Measurements from ENCODE around the gene DAPK2. TPM values are rescaled to one million over a fixed set of nuclear protein-coding genes. Genes with fewer than 3 reads are reported as not detected.

Gene DAPK2
- total RNA-seq, 1 experiment from 2014 or later = 1.4 TPM

GRCh38 chr15:63896336-63897115 is 149.8 kb downstream of the DAPK2 start:
- H3K9me3 ChIP-seq (ENCODE audit: low read length) = no peaks in the 10 kb centered on the region
- H3K9me2 ChIP-seq (replicated peaks; ENCODE audit: low read length) = no peaks in the 10 kb centered on the region
- no peaks in the 10 kb centered on the region for H3K27me3 ChIP-seq (ENCODE audit: low read length)
- no peaks in the 10 kb centered on the region for H4K20me1 ChIP-seq (ENCODE audit: low read length)
- H3K4me2 ChIP-seq (ENCODE audit: low read length) = no peak overlapping the region
- no peaks in the 10 kb centered on the region for H3K79me2 ChIP-seq (ENCODE audit: low read length)
- CTCF ChIA-PET = no interaction called here
- POLR2A ChIA-PET (ENCODE audit: unreplicated experiment) = no interaction called here
- DNase-seq (peak; percentile 43), ATAC-seq (peak; percentile 48; the same call in 1 of the 2 replicates)
- H3K4me1 ChIP-seq (ENCODE audit: insufficient read depth, low read length) = peaks cover 9% of the 10 kb centered on the region; the same call in 1 of the 2 replicates
- no peak overlapping the region for H3K9ac ChIP-seq (ENCODE audit: low read length)
- no peaks in the 10 kb centered on the region for H3K36me3 ChIP-seq (ENCODE audit: low read depth, low read length)
- no TSS peak for BruUV-seq (replicated peaks)
- TF ChIP-seq CTCF (conservative IDR thresholded peaks at IDR 0.05; ENCODE audit: low read depth, low read length) = no peak
- TF ChIP-seq EZH2phosphoT487 (IDR thresholded peaks at IDR 0.05; ENCODE audit: borderline replicate concordance, low read length) = no peak
- TF ChIP-seq EZH2 (IDR thresholded peaks at IDR 0.05; ENCODE audit: low read length, unreplicated experiment) = no peak
- no peaks in the 10 kb centered on the region for H3F3A ChIP-seq (ENCODE audit: low read length, unreplicated experiment)
- no peak overlapping the region for H2AFZ ChIP-seq (ENCODE audit: low read length)
- no peak overlapping the region for H3K27ac ChIP-seq (ENCODE audit: low read length)
- H3K4me3 ChIP-seq (ENCODE audit: low read length) = no peak overlapping the region
- intact Hi-C loops (cut with micrococcal nuclease) = no loop called here

GRCh38 chr15:63895787-63896218 is 150.5 kb downstream of the DAPK2 start:
- Histone ChIP-seq H3K4me1 (ENCODE audit: insufficient read depth, low read length) (peaks cover 9% of the 10 kb centered on the region; the same call in 1 of the 2 replicates), H3K36me3 (ENCODE audit: low read depth, low read length) (no peaks in the 10 kb centered on the region), H3K9me3 (ENCODE audit: low read length) (no peaks in the 10 kb centered on the region), H3K79me2 (ENCODE audit: low read length) (no peaks in the 10 kb centered on the region), H3K4me2 (ENCODE audit: low read length) (no peak overlapping the region), H3K9ac (ENCODE audit: low read length) (no peak overlapping the region), H3K9me2 (replicated peaks; ENCODE audit: low read length) (no peaks in the 10 kb centered on the region), H2AFZ (ENCODE audit: low read length) (no peak overlapping the region), H3K4me3 (ENCODE audit: low read length) (no peak overlapping the region), H3F3A (ENCODE audit: low read length, unreplicated experiment) (no peaks in the 10 kb centered on the region), H4K20me1 (ENCODE audit: low read length) (no peaks in the 10 kb centered on the region), H3K27me3 (ENCODE audit: low read length) (no peaks in the 10 kb centered on the region), H3K27ac (ENCODE audit: low read length) (no peak overlapping the region)
- DNase-seq (no peak), ATAC-seq (no peak)
- POLR2A ChIA-PET (ENCODE audit: unreplicated experiment) = no interaction called here
- CTCF ChIA-PET = no interaction called here
- BruUV-seq (replicated peaks) = no TSS peak
- no peak for TF ChIP-seq EZH2phosphoT487 (IDR thresholded peaks at IDR 0.05; ENCODE audit: borderline replicate concordance, low read length)
- TF ChIP-seq EZH2 (IDR thresholded peaks at IDR 0.05; ENCODE audit: low read length, unreplicated experiment) = no peak
- no peak for TF ChIP-seq CTCF (conservative IDR thresholded peaks at IDR 0.05; ENCODE audit: low read depth, low read length)
- intact Hi-C loops (cut with micrococcal nuclease) = no loop called here

GRCh38 chr15:63895194-63895593 is 151.1 kb downstream of the DAPK2 start:
- no peak overlapping the region for H2AFZ ChIP-seq (ENCODE audit: low read length)
- POLR2A ChIA-PET (ENCODE audit: unreplicated experiment) = no interaction called here
- no peaks in the 10 kb centered on the region for H4K20me1 ChIP-seq (ENCODE audit: low read length)
- no peak overlapping the region for H3K4me2 ChIP-seq (ENCODE audit: low read length)
- no peaks in the 10 kb centered on the region for H3K36me3 ChIP-seq (ENCODE audit: low read depth, low read length)
- intact Hi-C loops (cut with micrococcal nuclease) = no loop called here
- no peaks in the 10 kb centered on the region for H3K27me3 ChIP-seq (ENCODE audit: low read length)
- H3K9ac ChIP-seq (ENCODE audit: low read length) = no peak overlapping the region
- DNase-seq (no peak), ATAC-seq (no peak)
- no peaks in the 10 kb centered on the region for H3K9me3 ChIP-seq (ENCODE audit: low read length)
- TF ChIP-seq CTCF (conservative IDR thresholded peaks at IDR 0.05; ENCODE audit: low read depth, low read length) (no peak), EZH2phosphoT487 (IDR thresholded peaks at IDR 0.05; ENCODE audit: borderline replicate concordance, low read length) (no peak), EZH2 (IDR thresholded peaks at IDR 0.05; ENCODE audit: low read length, unreplicated experiment) (no peak)
- peaks cover 9% of the 10 kb centered on the region; the same call in 1 of the 2 replicates for H3K4me1 ChIP-seq (ENCODE audit: insufficient read depth, low read length)
- no peak overlapping the region for H3K4me3 ChIP-seq (ENCODE audit: low read length)
- no peaks in the 10 kb centered on the region for H3K9me2 ChIP-seq (replicated peaks; ENCODE audit: low read length)
- H3K79me2 ChIP-seq (ENCODE audit: low read length) = no peaks in the 10 kb centered on the region
- H3F3A ChIP-seq (ENCODE audit: low read length, unreplicated experiment) = no peaks in the 10 kb centered on the region
- H3K27ac ChIP-seq (ENCODE audit: low read length) = no peak overlapping the region
- BruUV-seq (replicated peaks) = no TSS peak
- CTCF ChIA-PET = no interaction called here
